DOHH2 (cell line): ENCODE data around the gene ENDOV.

ENCODE experiments used
- EZH2phosphoT487 ChIP-seq: fragments of 200-600 bp; sonication (generic); IDR thresholded peaks from 2 replicates; pipeline ENCODE4 v1.6.1; 2017; ENCODE audit warnings: borderline replicate concordance, mild to moderate bottlenecking, antibody characterized with exemption, low read length, moderate library complexity, mixed read lengths
- TF ChIP-seq, protein P1 (sequence below): fragments of 200-600 bp; sonication (generic); IDR thresholded peaks from one replicate; pipeline ENCODE4 v1.5.1; 2014; ENCODE audit warnings: antibody characterized with exemption, mild to moderate bottlenecking, low read depth, low read length; ENCODE audit not compliant: poor library complexity, severe bottlenecking

DNA sequence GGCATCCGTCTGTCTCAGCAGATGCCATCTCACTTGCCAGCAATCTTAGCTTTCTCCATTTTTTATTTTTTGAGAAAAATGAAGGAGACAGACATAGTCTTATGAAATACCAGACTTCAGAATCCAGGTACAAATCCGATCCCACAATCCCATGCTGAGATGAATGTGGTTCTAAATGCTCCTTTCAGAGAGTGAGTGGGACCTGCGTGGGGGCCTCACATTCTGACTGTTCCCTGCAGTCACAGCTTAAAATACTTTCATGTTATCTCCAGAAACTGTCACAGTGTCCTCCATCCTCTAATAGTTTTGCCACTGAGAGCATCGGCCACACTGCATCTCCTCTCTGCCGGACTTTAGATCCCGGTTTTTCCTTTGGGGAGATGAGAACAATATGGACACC is 34.9 kb upstream of the ENDOV start:
- TF ChIP-seq, protein P1, sequence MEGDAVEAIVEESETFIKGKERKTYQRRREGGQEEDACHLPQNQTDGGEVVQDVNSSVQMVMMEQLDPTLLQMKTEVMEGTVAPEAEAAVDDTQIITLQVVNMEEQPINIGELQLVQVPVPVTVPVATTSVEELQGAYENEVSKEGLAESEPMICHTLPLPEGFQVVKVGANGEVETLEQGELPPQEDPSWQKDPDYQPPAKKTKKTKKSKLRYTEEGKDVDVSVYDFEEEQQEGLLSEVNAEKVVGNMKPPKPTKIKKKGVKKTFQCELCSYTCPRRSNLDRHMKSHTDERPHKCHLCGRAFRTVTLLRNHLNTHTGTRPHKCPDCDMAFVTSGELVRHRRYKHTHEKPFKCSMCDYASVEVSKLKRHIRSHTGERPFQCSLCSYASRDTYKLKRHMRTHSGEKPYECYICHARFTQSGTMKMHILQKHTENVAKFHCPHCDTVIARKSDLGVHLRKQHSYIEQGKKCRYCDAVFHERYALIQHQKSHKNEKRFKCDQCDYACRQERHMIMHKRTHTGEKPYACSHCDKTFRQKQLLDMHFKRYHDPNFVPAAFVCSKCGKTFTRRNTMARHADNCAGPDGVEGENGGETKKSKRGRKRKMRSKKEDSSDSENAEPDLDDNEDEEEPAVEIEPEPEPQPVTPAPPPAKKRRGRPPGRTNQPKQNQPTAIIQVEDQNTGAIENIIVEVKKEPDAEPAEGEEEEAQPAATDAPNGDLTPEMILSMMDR: no peak
- TF ChIP-seq EZH2phosphoT487: no peak
